ENCODE data around the gene TSC22D4. TPM values are rescaled to one million over a fixed set of nuclear protein-coding genes. Genes with fewer than 3 reads are reported as not detected.
A peak's percentile ranks its signal among the peaks of the same experiment; 100 is the strongest.
"Not testable (repeated sequence)": the region's sequence is repeated elsewhere in the genome, so short reads cannot be mapped to it uniquely, and the experiment has no call there.

The TSC22D4 gene
- total RNA-seq, 1 experiment from 2014 or later: 14.7 TPM

DNA sequence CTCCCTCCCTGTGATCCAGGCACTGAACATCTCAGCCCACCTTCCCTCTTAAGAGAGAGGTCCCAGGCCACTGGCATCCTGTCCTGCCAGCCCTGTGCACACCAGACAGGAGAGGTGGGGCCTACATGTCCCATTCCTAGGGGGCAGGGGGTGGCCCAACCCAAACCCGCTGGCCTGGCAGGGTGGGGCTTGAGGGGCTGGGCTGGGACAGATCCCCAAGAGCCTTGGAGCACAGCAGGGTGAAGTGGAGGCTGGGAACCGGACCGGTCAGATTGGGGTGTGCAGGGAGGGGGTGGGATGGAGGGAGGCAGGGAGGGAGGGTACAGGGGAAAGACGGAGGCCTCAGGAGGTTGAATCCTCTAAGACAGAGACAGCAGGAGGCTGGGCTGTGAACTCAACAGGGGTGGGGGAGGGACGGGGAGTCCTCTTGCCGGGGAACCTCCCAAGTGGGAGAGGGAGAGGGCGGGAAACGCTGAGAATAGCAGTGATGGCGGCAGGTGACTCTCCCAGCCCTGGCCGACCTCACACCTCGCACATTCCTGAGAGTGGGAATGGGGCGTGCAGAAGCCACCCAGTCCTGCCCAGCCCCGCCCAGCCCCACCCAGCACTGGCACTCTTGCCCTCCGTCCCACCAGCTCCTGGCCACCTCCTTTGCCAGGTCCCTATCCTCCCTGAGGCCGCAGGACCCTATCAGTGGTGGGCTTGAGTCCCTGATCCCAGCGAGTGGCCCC is 6.7 kb downstream of the TSC22D4 start:
- Histone ChIP-seq H3K4me3 (no peak overlapping the region), H3K27me3 (no peaks in the 10 kb centered on the region), H3K36me3 (no peaks in the 10 kb centered on the region), H3K4me1 (0 out of 2 replicates have a peak, but pooled peaks cover 2% of the 10 kb centered on the region), H3K9me3 (replicated peaks) (no peaks in the 10 kb centered on the region), H3K27ac (no peak overlapping the region)
- no peak for DNase-seq

DNA sequence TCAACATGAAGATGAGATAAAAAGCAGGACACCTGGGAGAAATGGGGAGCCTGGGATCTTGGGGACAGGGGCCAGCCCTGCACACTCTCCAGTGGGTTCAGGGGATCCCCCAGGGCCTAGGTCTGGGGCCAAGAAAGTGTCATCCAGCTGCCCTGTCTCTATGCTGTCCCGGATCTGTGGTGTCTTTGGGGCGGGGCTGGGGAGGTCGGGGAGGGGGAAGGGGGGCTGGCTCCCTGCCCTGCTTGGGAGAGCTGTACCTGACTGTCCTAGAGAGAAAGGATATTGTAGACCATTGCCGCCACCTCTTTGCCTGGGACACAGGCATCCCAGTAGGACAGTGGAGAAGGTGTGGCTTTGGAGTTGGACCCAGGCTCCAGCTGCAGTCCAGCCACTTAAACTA is 8.0 kb downstream of the TSC22D4 start:
- H3K4me1 ChIP-seq: 0 out of 2 replicates have a peak, but pooled peaks cover 2% of the 10 kb centered on the region
- H3K36me3 ChIP-seq: no peaks in the 10 kb centered on the region
- no peak overlapping the region for H3K4me3 ChIP-seq
- DNase-seq: no peak
- no peaks in the 10 kb centered on the region for H3K9me3 ChIP-seq (replicated peaks)
- no peak overlapping the region for H3K27ac ChIP-seq
- H3K27me3 ChIP-seq: no peaks in the 10 kb centered on the region

DNA sequence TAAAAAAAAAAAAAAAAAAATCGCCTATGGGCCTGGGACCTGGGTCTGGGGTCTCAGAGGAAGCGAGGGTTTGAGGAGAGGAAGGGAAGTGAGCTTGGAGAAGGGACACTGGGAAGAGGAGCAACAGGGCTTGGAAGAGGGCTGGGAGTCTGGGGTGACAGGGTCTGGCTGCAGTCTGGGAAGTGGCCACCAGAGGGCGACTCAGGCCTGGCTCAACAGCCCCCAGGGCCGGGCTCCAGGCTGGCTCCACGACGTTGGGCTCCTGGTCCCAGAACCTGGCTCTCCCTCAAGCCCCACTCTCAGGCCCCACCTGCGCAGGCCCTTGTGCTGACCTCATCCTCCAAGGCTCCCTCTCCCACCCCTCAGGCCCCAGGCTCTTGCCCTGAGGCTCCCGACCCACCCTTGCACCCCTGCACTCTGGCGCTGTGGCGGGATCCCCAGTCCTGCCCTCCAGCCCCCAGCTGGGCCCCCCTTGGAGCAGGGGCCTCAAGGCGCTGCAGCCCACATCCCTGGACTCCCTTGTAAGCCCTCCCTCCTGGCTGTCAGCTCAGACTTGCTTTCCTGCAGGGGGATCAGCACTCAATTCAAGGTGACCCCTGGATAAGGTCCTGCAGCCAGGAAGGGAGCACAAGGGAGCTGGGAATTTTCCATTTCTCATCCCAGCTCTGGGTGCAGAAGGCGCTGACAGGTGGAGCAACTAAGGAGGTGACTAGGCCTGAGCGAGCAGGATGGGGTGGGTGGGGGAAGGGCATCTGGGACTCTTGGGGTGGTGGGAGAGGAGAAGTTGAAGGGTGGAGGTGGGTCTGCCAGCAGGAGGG is 9.6 kb downstream of the TSC22D4 start:
- DNase-seq: peak; percentile 79 to 89
- Histone ChIP-seq H3K27ac (no peak overlapping the region), H3K4me1 (0 out of 2 replicates have a peak, but pooled peaks cover 2% of the 10 kb centered on the region), H3K9me3 (replicated peaks) (no peaks in the 10 kb centered on the region), H3K36me3 (no peaks in the 10 kb centered on the region), H3K27me3 (no peaks in the 10 kb centered on the region), H3K4me3 (no peak overlapping the region)

GRCh38 chr7:100467638-100468373 is 11.2 kb downstream of the TSC22D4 start:
- H3K4me1 ChIP-seq: 0 out of 2 replicates have a peak, but pooled peaks cover 3% of the 10 kb centered on the region
- no peak for DNase-seq
- H3K36me3 ChIP-seq: no peaks in the 10 kb centered on the region
- no peaks in the 10 kb centered on the region for H3K27me3 ChIP-seq
- H3K9me3 ChIP-seq (replicated peaks): no peaks in the 10 kb centered on the region
- no peak overlapping the region for H3K4me3 ChIP-seq
- H3K27ac ChIP-seq: no peak overlapping the region

- no peak for DNase-seq
- H3K4me1 ChIP-seq: 0 out of 2 replicates have a peak, but pooled peaks cover 3% of the 10 kb centered on the region
- no peak overlapping the region for H3K4me3 ChIP-seq
- H3K36me3 ChIP-seq: no peaks in the 10 kb centered on the region
- no peaks in the 10 kb centered on the region for H3K9me3 ChIP-seq (replicated peaks)
- H3K27me3 ChIP-seq: no peaks in the 10 kb centered on the region
- no peak overlapping the region for H3K27ac ChIP-seq
Measured at GRCh38 chr7:100466653-100467605, 12.1 kb downstream of the TSC22D4 start.

DNA sequence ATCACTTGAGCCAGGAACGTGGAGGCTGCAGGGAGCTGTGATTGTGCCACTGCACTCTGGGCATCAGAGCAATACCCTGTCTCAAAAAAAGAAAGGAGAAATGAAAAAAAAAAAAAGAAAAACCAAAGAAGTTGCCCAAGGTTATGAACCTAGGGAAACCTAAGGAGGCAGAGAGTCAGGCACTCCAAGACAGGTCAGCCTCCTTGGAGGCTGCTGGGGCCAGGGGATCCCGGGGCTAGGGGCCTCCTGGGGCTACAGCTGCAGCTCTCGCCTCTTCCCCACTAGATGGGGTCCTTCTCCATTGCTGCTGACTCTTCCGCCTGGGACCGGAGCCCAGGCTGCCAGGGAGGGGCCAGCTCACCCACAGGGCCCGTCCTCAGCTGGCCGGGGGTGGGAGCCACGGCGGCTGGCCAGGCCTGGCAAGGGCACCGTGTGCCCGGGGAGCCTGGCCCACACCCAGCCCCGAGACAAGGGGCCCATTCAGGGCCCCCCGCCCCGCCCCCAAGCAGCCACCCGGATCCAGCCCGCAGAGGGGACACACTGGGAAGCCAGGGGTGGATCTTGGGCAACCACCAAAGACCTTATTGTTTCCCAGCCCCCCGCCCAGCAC is 13.2 kb downstream of the TSC22D4 start:
- peak; percentile 79 to 88 for DNase-seq
- no peak overlapping the region for H3K27ac ChIP-seq
- H3K9me3 ChIP-seq (replicated peaks): no peaks in the 10 kb centered on the region
- H3K27me3 ChIP-seq: no peaks in the 10 kb centered on the region
- H3K4me3 ChIP-seq: peak overlapping the region; percentile 32; the same call in 1 of the 2 replicates
- no peaks in the 10 kb centered on the region for H3K36me3 ChIP-seq
- H3K4me1 ChIP-seq: 0 out of 2 replicates have a peak, but pooled peaks cover 3% of the 10 kb centered on the region

- DNase-seq: no peak
- H3K4me1 ChIP-seq: 0 out of 2 replicates have a peak, but pooled peaks cover 3% of the 10 kb centered on the region
- no peaks in the 10 kb centered on the region for H3K9me3 ChIP-seq (replicated peaks)
- H3K4me3 ChIP-seq: no peak overlapping the region
- H3K27ac ChIP-seq: no peak overlapping the region
- H3K36me3 ChIP-seq: no peaks in the 10 kb centered on the region
- no peaks in the 10 kb centered on the region for H3K27me3 ChIP-seq
Measured at GRCh38 chr7:100465299-100465698, 13.7 kb downstream of the TSC22D4 start.

- H3K4me3 ChIP-seq: no peak overlapping the region
- no peaks in the 10 kb centered on the region for H3K27me3 ChIP-seq
- no peak for DNase-seq
- no peaks in the 10 kb centered on the region for H3K36me3 ChIP-seq
- no peaks in the 10 kb centered on the region for H3K9me3 ChIP-seq (replicated peaks)
- no peak overlapping the region for H3K27ac ChIP-seq
- 0 out of 2 replicates have a peak, but pooled peaks cover 3% of the 10 kb centered on the region for H3K4me1 ChIP-seq
Measured at GRCh38 chr7:100464791-100465190, 14.2 kb downstream of the TSC22D4 start.

DNA sequence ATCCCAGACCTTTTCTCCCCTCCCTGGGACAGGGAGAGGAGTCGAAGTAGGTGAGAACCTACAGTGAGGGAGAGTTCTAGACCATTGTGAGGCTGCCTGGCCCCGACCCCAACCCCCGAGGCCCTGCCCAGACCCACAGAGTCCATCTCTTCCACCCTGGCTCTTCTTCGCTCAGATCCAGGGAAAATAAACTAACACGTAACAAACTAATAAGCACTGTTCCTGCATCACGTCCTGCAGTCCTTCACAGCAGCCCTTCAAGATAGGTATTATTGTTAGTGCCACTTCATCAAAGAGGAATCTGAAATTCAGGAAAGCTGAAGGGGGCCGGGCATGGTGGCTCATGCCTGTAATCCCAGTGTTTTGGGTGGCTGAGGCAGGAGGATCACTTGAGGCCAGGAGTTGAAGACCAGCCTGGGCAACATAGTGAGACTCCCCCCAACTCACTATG is 14.8 kb downstream of the TSC22D4 start, which contains the start of gene SPACDR:
Gene SPACDR (minus strand): TSS at position 51 of the 451 bp plus-strand sequence. CDS start 235 bp downstream, outside the sequence.
- Histone ChIP-seq H3K27ac (no peak within 1 kb of the TSS), H3K4me3 (no peak within 1 kb of the TSS), H3K27me3 (no peaks in the 10 kb centered on the region), H3K9me3 (replicated peaks) (no peaks in the 10 kb centered on the region), H3K36me3 (no peaks in the 10 kb centered on the region), H3K4me1 (0 out of 2 replicates have a peak, but pooled peaks cover 3% of the 10 kb centered on the region)
- DNase-seq: no peak

GRCh38 chr7:100457033-100457432 is 22.0 kb downstream of the TSC22D4 start:
- no peaks in the 10 kb centered on the region for H3K9me3 ChIP-seq (replicated peaks)
- H3K4me1 ChIP-seq: peaks cover 17% of the 10 kb centered on the region
- no peak overlapping the region for H3K27ac ChIP-seq
- DNase-seq: no peak
- H3K27me3 ChIP-seq: no peaks in the 10 kb centered on the region
- H3K4me3 ChIP-seq: no peak overlapping the region
- no peaks in the 10 kb centered on the region for H3K36me3 ChIP-seq

- no peaks in the 10 kb centered on the region for H3K9me3 ChIP-seq (replicated peaks)
- no peak overlapping the region for H3K4me3 ChIP-seq
- no peak for DNase-seq
- H3K27ac ChIP-seq: no peak overlapping the region
- no peaks in the 10 kb centered on the region for H3K27me3 ChIP-seq
- H3K4me1 ChIP-seq: peaks cover 17% of the 10 kb centered on the region
- H3K36me3 ChIP-seq: no peaks in the 10 kb centered on the region
Measured at GRCh38 chr7:100456562-100456961, 22.5 kb downstream of the TSC22D4 start.

DNA sequence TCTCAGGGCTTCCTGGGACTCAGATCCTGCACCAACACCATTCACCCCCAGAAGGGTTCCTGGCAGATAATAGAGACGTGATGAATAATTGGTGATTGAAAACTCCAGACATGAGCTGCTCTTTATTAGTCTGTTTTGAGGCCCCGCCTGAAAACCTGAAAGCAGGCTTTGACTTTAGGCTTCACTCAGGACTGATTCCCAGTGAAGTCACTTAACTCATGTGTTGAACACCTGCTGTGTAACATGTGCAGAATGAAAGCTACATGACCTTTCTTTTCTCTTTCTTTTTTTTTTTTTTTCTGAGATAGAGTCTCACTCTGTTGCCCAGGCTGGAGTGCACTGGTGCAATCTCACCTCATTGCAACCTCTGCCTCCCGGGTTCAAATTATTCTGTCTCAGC is 23.8 kb downstream of the TSC22D4 start:
- H3K9me3 ChIP-seq (replicated peaks): no peaks in the 10 kb centered on the region
- H3K27me3 ChIP-seq: no peaks in the 10 kb centered on the region
- DNase-seq: no peak

GRCh38 chr7:100453854-100454253 is 25.2 kb downstream of the TSC22D4 start:
- not testable (repeated sequence) for H3K4me3 ChIP-seq; H3K36me3 ChIP-seq; DNase-seq; H3K9me3 ChIP-seq (replicated peaks); H3K27me3 ChIP-seq; H3K27ac ChIP-seq
- H3K4me1 ChIP-seq: peaks cover 17% of the 10 kb centered on the region

More for the DNA sequence above, 23.8 kb downstream of the TSC22D4 start:
- Histone ChIP-seq H3K4me1 (peaks cover 17% of the 10 kb centered on the region), H3K36me3 (no peaks in the 10 kb centered on the region), H3K4me3 (no peak overlapping the region), H3K27ac (no peak overlapping the region)
